HG02981 (cell line): ENCODE measurements around the gene PPP1R26.
"Not testable (repeated sequence)": the region's sequence is repeated elsewhere in the genome, so short reads cannot be mapped to it uniquely, and the experiment has no call there.

Experiments used
- ATAC-seq: cut with Tn5 transposase; IDR thresholded peaks from one replicate; pipeline ENCODE4 v1.9.1; 2021; ENCODE audit warnings: mild to moderate bottlenecking, moderate library complexity; ENCODE audit not compliant: unreplicated experiment

PPP1R26 gene

DNA sequence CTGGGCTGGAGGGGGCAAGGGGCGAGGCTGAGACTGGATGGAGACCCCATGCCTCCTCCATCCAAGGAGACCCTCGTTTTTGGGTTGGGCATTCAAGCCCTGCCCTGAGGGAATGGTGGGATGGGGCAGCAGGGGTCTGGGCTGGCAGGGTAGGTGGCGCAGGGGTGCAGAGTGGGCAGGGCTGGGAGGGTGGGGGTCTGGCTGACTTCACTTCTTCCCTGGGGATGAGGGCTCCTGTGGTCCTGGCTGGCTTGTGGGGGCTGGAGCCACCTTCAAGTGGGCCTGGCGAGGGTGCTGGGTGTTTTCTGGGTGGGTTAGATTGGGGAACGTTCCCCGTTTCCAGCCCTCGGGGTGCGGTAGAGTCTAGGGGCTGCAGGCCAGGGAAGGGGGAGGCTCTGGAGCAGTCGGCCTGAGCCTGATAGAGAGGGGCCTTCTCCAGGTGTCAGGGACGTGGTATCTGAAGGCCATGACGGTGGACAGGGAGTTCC, 42.1 kb downstream of the PPP1R26 start:
- no peak for ATAC-seq

GRCh38 chr9:135522137-135522877, 42.7 kb downstream of the PPP1R26 start:
- ATAC-seq: no peak

DNA sequence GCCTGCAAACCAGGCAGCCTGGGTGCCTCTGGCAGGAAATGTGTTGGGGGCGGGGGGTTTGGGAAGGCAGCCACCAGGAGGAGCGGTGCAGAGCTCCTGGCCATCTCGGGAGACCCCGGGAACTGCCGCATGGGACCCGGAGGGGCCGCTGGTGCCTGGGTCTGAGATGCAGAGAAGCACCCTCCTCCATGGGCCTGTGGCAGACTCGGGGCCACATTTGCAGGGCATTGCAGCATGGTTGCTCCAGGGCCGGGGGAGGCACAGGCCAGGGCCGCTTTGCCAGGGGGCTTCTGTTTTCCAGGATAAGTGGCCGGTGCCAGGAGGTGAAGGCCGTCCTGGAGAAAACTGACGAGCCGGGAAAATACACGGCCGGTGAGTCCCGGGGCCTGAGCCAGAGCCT, 43.3 kb downstream of the PPP1R26 start:
- ATAC-seq: no peak

GRCh38 chr9:135523521-135524129, 44.0 kb downstream of the PPP1R26 start:
- no peak for ATAC-seq

DNA sequence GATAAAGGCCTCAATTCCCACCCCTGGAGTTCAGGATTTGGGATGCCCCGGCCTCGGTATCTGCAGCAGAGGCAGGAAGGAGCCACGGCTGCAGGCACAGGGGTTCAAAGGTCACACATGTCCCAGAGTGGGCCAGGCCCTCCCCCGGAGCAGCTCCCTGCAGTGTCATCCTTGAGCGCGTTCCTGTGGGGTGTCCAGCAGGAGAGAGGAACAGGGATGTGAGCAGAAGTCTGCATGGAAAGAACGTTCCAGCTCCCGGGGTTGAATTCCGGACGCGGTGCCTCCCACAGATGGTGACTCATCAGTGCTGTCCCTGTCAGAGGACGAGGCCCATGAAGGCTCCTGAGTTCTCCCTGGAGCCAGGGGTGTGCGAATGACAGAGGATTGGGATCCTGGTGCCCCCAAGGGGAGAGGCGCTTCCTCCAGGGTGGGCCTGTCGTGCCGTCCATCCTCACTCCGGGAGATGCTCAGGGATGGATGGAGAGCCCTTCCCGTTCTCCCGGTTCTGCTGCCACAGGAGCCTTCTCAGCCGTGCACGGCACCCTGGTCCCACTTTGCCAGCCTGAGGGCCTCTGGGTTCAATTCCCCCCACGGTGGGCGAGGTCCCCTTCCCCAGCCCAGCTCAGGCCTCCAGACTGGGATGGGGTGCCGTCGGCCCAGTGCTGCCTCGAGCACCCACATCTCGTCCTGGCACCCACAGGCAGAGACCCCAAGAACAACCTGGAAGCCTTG, 44.7 kb downstream of the PPP1R26 start:
- no peak for ATAC-seq

- ATAC-seq: no peak
Measured at GRCh38 chr9:135525241-135526088, 45.9 kb downstream of the PPP1R26 start.

DNA sequence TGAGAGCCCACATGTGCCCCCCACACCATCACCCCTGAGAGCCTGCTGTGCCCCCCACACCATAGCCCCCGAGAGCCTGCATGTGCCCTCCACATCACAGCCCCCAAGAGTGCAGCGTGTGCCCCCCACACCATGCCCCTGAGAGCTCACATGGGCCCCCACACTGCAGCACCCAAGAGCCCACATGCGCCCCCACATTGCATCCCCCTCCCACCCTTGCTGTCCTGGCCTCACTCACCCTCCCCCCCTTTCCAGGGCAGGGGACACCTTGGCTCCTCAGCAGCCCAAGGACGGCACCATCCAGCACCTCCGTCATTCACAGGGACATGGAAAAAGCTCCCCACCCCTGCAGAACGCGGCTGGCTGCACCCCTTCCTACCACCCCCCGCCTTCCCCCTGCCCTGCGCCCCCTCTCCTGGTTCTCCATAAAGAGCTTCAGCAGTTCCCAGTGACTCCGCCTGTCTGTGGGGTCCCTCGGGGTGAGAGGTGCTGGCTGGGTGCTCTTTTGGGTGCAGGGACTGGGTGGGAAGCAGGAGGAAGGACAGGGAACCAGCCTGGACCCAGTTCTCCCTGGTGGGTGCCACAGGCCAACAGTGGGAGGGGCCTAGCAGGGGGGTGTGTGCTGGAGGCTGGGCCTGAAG, 46.6 kb downstream of the PPP1R26 start:
- ATAC-seq: no peak

- no peak for ATAC-seq
Measured at GRCh38 chr9:135526730-135527571, 47.4 kb downstream of the PPP1R26 start.

DNA sequence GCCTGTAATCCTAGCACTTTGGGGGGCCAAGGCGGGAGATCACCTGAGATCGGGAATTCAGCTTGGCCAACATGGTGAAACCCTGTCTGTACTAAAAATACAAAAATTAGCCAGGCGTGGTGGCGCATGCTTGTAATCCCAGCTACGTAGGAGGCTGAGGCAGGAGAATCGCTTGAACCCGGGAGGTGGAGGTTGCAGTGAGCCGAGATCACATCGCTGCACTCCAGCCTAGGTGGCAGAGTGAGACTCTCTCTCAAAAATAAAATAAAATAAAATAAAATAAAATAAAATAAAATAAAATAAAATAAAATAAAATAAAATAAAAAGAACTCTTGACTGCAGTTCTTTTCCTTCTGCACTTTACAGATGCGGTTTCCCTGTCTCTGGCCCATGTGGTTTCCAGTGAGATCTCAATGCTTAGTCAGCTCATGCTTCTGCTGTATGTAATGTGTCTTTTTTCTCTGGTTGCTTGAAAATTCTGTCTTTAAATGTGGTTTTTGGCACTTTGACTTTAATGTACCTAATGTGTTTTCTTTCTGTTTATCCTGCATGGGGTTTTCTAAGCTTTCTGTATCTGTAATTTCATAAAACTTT, 49.4 kb downstream of the PPP1R26 start:
- ATAC-seq: not testable (repeated sequence)

DNA sequence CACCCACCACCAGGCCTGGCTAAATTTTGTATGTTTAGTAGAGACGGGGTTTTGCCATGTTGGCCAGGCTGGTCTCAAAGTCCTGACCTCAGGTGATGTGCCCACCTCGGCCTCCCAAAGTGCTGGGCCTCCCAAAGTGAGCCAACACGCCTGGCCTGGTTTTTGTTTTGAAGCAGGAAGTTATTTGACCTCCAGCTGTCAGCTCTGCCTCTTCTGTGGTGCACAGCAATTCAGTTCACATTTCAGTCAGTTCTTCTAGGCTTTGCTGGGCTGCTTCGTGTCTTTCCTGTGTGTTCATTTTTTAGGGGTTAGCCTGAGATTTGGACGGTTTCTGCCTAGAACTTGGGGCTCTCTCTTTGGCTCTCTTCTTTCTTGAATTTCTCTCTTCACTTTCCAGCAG, 50.6 kb downstream of the PPP1R26 start:
- no peak for ATAC-seq

- no peak for ATAC-seq
Measured at GRCh38 chr9:135531096-135531495, 51.5 kb downstream of the PPP1R26 start.

DNA sequence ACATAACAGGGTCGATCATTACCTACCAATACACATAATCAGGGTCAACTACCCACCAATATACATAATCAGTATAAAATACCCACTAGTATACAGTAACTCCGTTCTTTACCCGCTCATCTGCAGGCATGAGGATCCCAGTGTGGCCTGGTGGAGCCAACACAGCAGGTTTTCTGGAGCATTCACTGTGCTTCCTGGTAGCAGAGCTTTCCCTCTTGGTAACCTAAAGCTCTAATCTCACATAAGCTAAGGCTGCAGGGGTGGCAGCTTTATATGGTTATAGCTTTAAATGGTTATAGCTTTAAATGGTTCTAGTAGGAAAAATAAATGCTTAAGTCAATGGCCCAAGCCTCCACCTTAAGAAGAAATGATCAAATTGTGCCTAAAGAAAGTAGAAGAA, 53.5 kb downstream of the PPP1R26 start:
- ATAC-seq: no peak

DNA sequence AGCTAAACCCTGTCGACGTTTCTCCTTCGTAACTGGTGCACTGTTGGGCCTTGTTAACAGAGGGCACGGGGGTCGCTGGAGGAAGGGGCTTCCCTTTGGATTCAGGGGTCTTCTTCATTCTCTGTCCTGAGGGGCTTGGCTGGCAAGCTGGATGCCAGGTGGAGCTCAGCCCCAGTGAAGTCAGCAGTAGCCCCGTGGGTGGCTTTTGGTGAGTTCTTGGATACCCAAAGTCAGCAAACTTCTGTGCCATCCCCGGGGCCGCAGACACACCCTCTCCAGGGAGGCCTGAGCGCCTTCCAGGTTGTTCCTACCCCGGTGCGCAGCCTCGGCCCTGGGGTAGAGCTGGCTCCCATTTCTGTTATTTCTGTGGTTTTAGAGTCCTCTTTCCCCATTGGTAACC, 54.1 kb downstream of the PPP1R26 start:
- no peak for ATAC-seq

DNA sequence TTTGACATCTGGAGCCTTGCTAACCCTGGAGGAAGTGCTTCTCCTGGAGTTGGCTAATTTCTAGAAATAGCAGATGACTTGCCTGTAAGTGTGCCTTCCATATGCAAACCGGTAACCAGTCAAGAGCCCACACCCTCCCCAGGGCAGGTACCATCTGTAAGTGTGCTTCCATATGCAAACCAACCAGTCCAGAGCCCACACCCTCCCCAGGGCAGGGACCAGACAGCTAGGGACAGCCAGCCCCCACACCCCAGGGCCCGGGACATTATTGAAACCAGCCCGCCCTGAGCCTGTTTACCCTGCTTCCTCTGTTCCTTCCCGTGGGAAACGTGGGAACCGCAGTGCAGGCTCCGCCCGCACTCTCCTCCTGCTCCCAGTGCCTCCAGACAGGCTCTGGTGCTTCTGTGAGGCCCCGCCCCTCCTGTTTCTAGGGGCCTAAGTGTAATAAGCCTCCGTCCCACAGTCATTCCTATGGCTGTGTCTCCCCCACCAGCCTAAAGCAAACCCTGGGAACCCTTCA, 54.7 kb downstream of the PPP1R26 start:
- not testable (repeated sequence) for ATAC-seq

GRCh38 chr9:135534826-135535225, 55.2 kb downstream of the PPP1R26 start:
- not testable (repeated sequence) for ATAC-seq

GRCh38 chr9:135535631-135536030, 56.0 kb downstream of the PPP1R26 start:
- not testable (repeated sequence) for ATAC-seq

- no peak for ATAC-seq
Measured at GRCh38 chr9:135536216-135536615, 56.6 kb downstream of the PPP1R26 start.
